HL-60 (cell line): ENCODE results near the gene PLEKHJ1.

ENCODE experiments used
- CTCF ChIP-seq: IDR thresholded peaks from one replicate; pipeline ENCODE4 v1.5.1; 2011; ENCODE audit warnings: low read length, control low read depth, inconsistent platforms; ENCODE audit not compliant: insufficient read depth
- POLR2AphosphoS5 ChIP-seq: IDR thresholded peaks from 2 replicates; pipeline ENCODE4 v1.6.1; 2012; ENCODE audit warnings: low read depth
- REST ChIP-seq: IDR thresholded peaks from 2 replicates; pipeline ENCODE4 v1.6.1; 2012; ENCODE audit warnings: low read depth; ENCODE audit not compliant: insufficient replicate concordance

- TF ChIP-seq CTCF, result no peak
- TF ChIP-seq REST, result no peak
- TF ChIP-seq POLR2AphosphoS5, result no peak
These were observed 17.3 kb upstream of the PLEKHJ1 start for GRCh38 chr19:2253106-2254063.
